GM21447 (cell line): ENCODE results near the gene RNF150.
"Not testable (repeated sequence)": the region's sequence is repeated elsewhere in the genome, so short reads cannot be mapped to it uniquely, and the experiment has no call there.

Experiments used
- ATAC-seq: cut with Tn5 transposase; IDR thresholded peaks from one replicate; pipeline ENCODE4 v1.9.1; 2021; ENCODE audit not compliant: unreplicated experiment

RNF150 gene

GRCh38 chr4:141078871-141079270 lies 54.4 kb downstream of the RNF150 start:
- no peak for ATAC-seq

- no peak for ATAC-seq
Observed at GRCh38 chr4:141077611-141078225, 55.6 kb downstream of the RNF150 start.

GRCh38 chr4:141075553-141075952 lies 57.7 kb downstream of the RNF150 start:
- no peak for ATAC-seq

GRCh38 chr4:141074098-141074878 lies 59.0 kb downstream of the RNF150 start:
- ATAC-seq: no peak

GRCh38 chr4:141066690-141067089 lies 66.6 kb downstream of the RNF150 start:
- no peak for ATAC-seq

GRCh38 chr4:141065872-141066271 lies 67.4 kb downstream of the RNF150 start:
- ATAC-seq: no peak

- ATAC-seq: no peak
Observed at GRCh38 chr4:141062651-141063050, 70.6 kb downstream of the RNF150 start.

- ATAC-seq: no peak
Observed at GRCh38 chr4:141058591-141059512, 74.4 kb downstream of the RNF150 start.

- ATAC-seq: no peak
Observed at GRCh38 chr4:141057582-141057981, 75.7 kb downstream of the RNF150 start.

- ATAC-seq: no peak
Observed at GRCh38 chr4:141056473-141056872, 76.8 kb downstream of the RNF150 start.

- no peak for ATAC-seq
Observed at GRCh38 chr4:141054446-141054845, 78.8 kb downstream of the RNF150 start.

GRCh38 chr4:141050999-141051398 lies 82.3 kb downstream of the RNF150 start:
- ATAC-seq: not testable (repeated sequence)

- no peak for ATAC-seq
Observed at GRCh38 chr4:141047228-141047884, 85.9 kb downstream of the RNF150 start.

GRCh38 chr4:141046255-141046654 lies 87.0 kb downstream of the RNF150 start:
- no peak for ATAC-seq

- ATAC-seq: no peak
Observed at GRCh38 chr4:141045848-141046247, 87.4 kb downstream of the RNF150 start.

GRCh38 chr4:141041021-141041476 lies 92.2 kb downstream of the RNF150 start:
- no peak for ATAC-seq

- no peak for ATAC-seq
Observed at GRCh38 chr4:141039156-141039555, 94.1 kb downstream of the RNF150 start.

GRCh38 chr4:141038428-141038827 lies 94.8 kb downstream of the RNF150 start:
- ATAC-seq: no peak

GRCh38 chr4:141037446-141037845 lies 95.8 kb downstream of the RNF150 start:
- no peak for ATAC-seq

GRCh38 chr4:141036786-141037185 lies 96.5 kb downstream of the RNF150 start:
- no peak for ATAC-seq

- ATAC-seq: no peak
Observed at GRCh38 chr4:141035920-141036319, 97.3 kb downstream of the RNF150 start.
